ENCODE measurements around the gene COG7. TPM values are rescaled to one million over a fixed set of nuclear protein-coding genes. Genes with fewer than 3 reads are reported as not detected.
A peak's percentile ranks its signal among the peaks of the same experiment; 100 is the strongest.

COG7 gene
- total RNA-seq, 4 donors from 2014 or later: 37.1 to 121 (median 54.6) TPM

- H3K9me3 ChIP-seq: no peaks in the 10 kb centered on the region
- H3K36me3 ChIP-seq: peaks cover 0 to 34% (median 9%) of the 10 kb centered on the region in 4 donors
- DNase-seq: no peak
- 93% methylated on average over 4 of the region's 4 CpGs; no CpG with 5 or more reads in 1 of the 2 donors for WGBS, 2 donors (ENCODE audit: low coverage in 1 of 2)
- no peak overlapping the region for H3K27ac ChIP-seq
- TF ChIP-seq POLR2AphosphoS5 (IDR thresholded peaks at IDR 0.05) (no peak), POLR2A (IDR thresholded peaks at IDR 0.05) (no peak), EP300 (IDR thresholded peaks at IDR 0.05; ENCODE audit: low read depth) (no peak), CTCF (IDR thresholded peaks at IDR 0.05) (no peak)
- peaks cover 6 to 26% (median 17%) of the 10 kb centered on the region in 4 donors for H3K4me1 ChIP-seq
- H3K4me3 ChIP-seq: no peak overlapping the region
- in situ Hi-C loops (cut with MboI; ENCODE audit: low pct_ligation_motif_present in 1 of 4, low pct_unique_long_range_greater_than_20kb in 1 of 4, low sequenced_read_pairs in 3 of 4): loop anchor here in 3 of 4 donors (5.0 to 10.0 kb wide), 3 partner anchors 252 to 262 kb away; partner anchors contain the start of gene SCNN1G (in 2 of the 3)
- no peaks in the 10 kb centered on the region for H3K27me3 ChIP-seq
- intact Hi-C loops (cut with DNase I; ENCODE audit: low total_unique reads): no loop called here
Measured at GRCh38 chr16:23436951-23437350, 16.0 kb downstream of the COG7 start.

- peaks cover 6 to 26% (median 17%) of the 10 kb centered on the region in 4 donors for H3K4me1 ChIP-seq
- H3K27me3 ChIP-seq: no peaks in the 10 kb centered on the region
- peak; percentile 73 for DNase-seq
- intact Hi-C loops (cut with DNase I; ENCODE audit: low total_unique reads): no loop called here
- no peaks in the 10 kb centered on the region for H3K9me3 ChIP-seq
- WGBS, 2 donors (ENCODE audit: low coverage in 1 of 2): 35 to 46% methylated on average over 5 to 6 of the region's 6 CpGs
- no peak overlapping the region for H3K4me3 ChIP-seq
- in situ Hi-C loops (cut with MboI; ENCODE audit: low pct_ligation_motif_present in 1 of 4, low pct_unique_long_range_greater_than_20kb in 1 of 4, low sequenced_read_pairs in 3 of 4): loop anchor here in 3 of 4 donors (5.0 to 10.0 kb wide), 3 partner anchors 251 to 261 kb away; partner anchors contain the start of gene SCNN1G (in 2 of the 3)
- TF ChIP-seq POLR2AphosphoS5 (IDR thresholded peaks at IDR 0.05): no peak
- peak; percentile 78 to 88 (median 86) for TF ChIP-seq CTCF (IDR thresholded peaks at IDR 0.05)
- H3K27ac ChIP-seq: no peak overlapping the region
- H3K36me3 ChIP-seq: peaks cover 0 to 29% (median 5%) of the 10 kb centered on the region in 4 donors
Measured at GRCh38 chr16:23435500-23435899, 17.5 kb downstream of the COG7 start.

GRCh38 chr16:23434380-23434779 lies 18.6 kb downstream of the COG7 start:
- Histone ChIP-seq H3K27ac (peak overlapping the region; percentile 67 to 76 (median 74)), H3K36me3 (peaks cover 0 to 28% (median 7%) of the 10 kb centered on the region in 4 donors), H3K4me3 (no peak overlapping the region), H3K4me1 (peaks cover 6 to 26% (median 17%) of the 10 kb centered on the region in 4 donors), H3K9me3 (no peaks in the 10 kb centered on the region), H3K27me3 (no peaks in the 10 kb centered on the region)
- in situ Hi-C loops (cut with MboI; ENCODE audit: low pct_ligation_motif_present in 1 of 4, low pct_unique_long_range_greater_than_20kb in 1 of 4, low sequenced_read_pairs in 3 of 4): loop anchor here in 2 of 4 donors (10.0 kb wide), 2 partner anchors 250 to 260 kb away; partner anchors contain the start of gene SCNN1G (in 1 of the 2)
- DNase-seq: no peak
- intact Hi-C loops (cut with DNase I; ENCODE audit: low total_unique reads): loop anchor here (1.0 kb wide), 1 partner anchor 252 kb away; the partner anchor contains the start of gene SCNN1G
- TF ChIP-seq EP300 (IDR thresholded peaks at IDR 0.05; ENCODE audit: low read depth) (no peak), CTCF (IDR thresholded peaks at IDR 0.05) (peak; percentile 86 to 95 (median 87)), POLR2A (IDR thresholded peaks at IDR 0.05) (no peak), POLR2AphosphoS5 (IDR thresholded peaks at IDR 0.05) (no peak)
- WGBS, 2 donors (ENCODE audit: low coverage in 1 of 2): 18 to 21% methylated on average over 6 of the region's 6 CpGs

GRCh38 chr16:23433261-23433920 lies 19.6 kb downstream of the COG7 start:
- in situ Hi-C loops (cut with MboI; ENCODE audit: low pct_ligation_motif_present in 1 of 4, low pct_unique_long_range_greater_than_20kb in 1 of 4, low sequenced_read_pairs in 3 of 4) (loop anchor here in 2 of 4 donors (10.0 kb wide), 2 partner anchors 249 to 259 kb away; partner anchors contain the start of gene SCNN1G (in 1 of the 2)), intact Hi-C loops (cut with DNase I; ENCODE audit: low total_unique reads) (no loop called here)
- Histone ChIP-seq H3K4me1 (peaks cover 6 to 26% (median 17%) of the 10 kb centered on the region in 4 donors), H3K27me3 (no peaks in the 10 kb centered on the region), H3K9me3 (no peaks in the 10 kb centered on the region), H3K27ac (peak overlapping the region; percentile 67 to 76 (median 74)), H3K4me3 (no peak overlapping the region), H3K36me3 (peaks cover 0 to 23% (median 5%) of the 10 kb centered on the region in 4 donors)
- TF ChIP-seq POLR2A (IDR thresholded peaks at IDR 0.05): no peak
- peak in 1 of 3 donors; percentile 42 for TF ChIP-seq POLR2AphosphoS5 (IDR thresholded peaks at IDR 0.05)
- no peak for TF ChIP-seq CTCF (IDR thresholded peaks at IDR 0.05)
- DNase-seq: peak; percentile 79
- WGBS, 2 donors (ENCODE audit: low coverage in 1 of 2): 56 to 58% methylated on average over 6 to 16 of the region's 16 CpGs

Measured in transverse colon (tissue), 4 donors.